ENCODE measurements around the gene CMSS1. TPM values are rescaled to one million over a fixed set of nuclear protein-coding genes. Genes with fewer than 3 reads are reported as not detected.
A peak's percentile ranks its signal among the peaks of the same experiment; 100 is the strongest.

The CMSS1 gene
- total and polyA plus RNA-seq, 2 of the 13 experiments (the other 11 are each of a cell fraction or from before 2014, with no cell fraction given): 6.4 to 48.7 TPM

GRCh38 chr3:99842826-99843589, 25.3 kb downstream of the CMSS1 start (continued):
- TF ChIP-seq NCOR1 (IDR thresholded peaks at IDR 0.05; ENCODE audit: borderline replicate concordance, low read length) (no peak), NBN (conservative IDR thresholded peaks at IDR 0.05) (no peak), FOXJ3 (CRISPR knock-in tag; IDR thresholded peaks at IDR 0.05; ENCODE audit: borderline replicate concordance) (no peak), ZNF652 (CRISPR knock-in tag; IDR thresholded peaks at IDR 0.05; ENCODE audit: borderline replicate concordance, low read depth) (no peak), RBFOX2 (IDR thresholded peaks at IDR 0.05; ENCODE audit: low read depth, low read length) (no peak), CBX1 (IDR thresholded peaks at IDR 0.05; ENCODE audit: low read depth) (no peak), ZNF251 (CRISPR knock-in tag; IDR thresholded peaks at IDR 0.05) (no peak), ZNF891 (CRISPR knock-in tag; IDR thresholded peaks at IDR 0.05) (no peak), DMTF1 (CRISPR knock-in tag; IDR thresholded peaks at IDR 0.05) (no peak), ARID5B (CRISPR knock-in tag; IDR thresholded peaks at IDR 0.05) (peak; percentile 16; the same call in 1 of the 2 replicates), RCOR2 (CRISPR knock-in tag; IDR thresholded peaks at IDR 0.05) (no peak), TCF7L2 (IDR thresholded peaks at IDR 0.05; ENCODE audit: low read depth, low read length) (no peak), TEAD3 (CRISPR knock-in tag; optimal IDR thresholded peaks at IDR 0.05; ENCODE audit: borderline replicate concordance) (peak; percentile 89), SIN3A (IDR thresholded peaks at IDR 0.05; ENCODE audit: borderline replicate concordance, low read depth, low read length) (no peak), CEBPZ (IDR thresholded peaks at IDR 0.05; ENCODE audit: low read length) (no peak), ZNF569 (CRISPR knock-in tag; IDR thresholded peaks at IDR 0.05; ENCODE audit: borderline replicate concordance) (no peak), HMGA1 (CRISPR knock-in tag; conservative IDR thresholded peaks at IDR 0.05) (no peak), ZNF274 (CRISPR knock-in tag; IDR thresholded peaks at IDR 0.05) (no peak), ZNF234 (CRISPR knock-in tag; conservative IDR thresholded peaks at IDR 0.05) (no peak), ZNF460 (CRISPR knock-in tag; IDR thresholded peaks at IDR 0.05; ENCODE audit: borderline replicate concordance) (no peak)

Measured in HepG2 (cell line).